Ishikawa (cell line): ENCODE measurements around the gene PCNX3.

ENCODE experiments used
- CEBPB ChIP-seq: IDR thresholded peaks from 2 replicates; pipeline ENCODE4 v1.6.1; 2012
- CREB1 ChIP-seq: IDR thresholded peaks from 2 replicates; pipeline ENCODE4 v1.6.1; 2012; ENCODE audit warnings: low read depth
- EGR1 ChIP-seq: IDR thresholded peaks from 2 replicates; pipeline ENCODE4 v1.6.1; 2012
- EP300 ChIP-seq: IDR thresholded peaks from 2 replicates; pipeline ENCODE4 v1.6.1; 2012; ENCODE audit warnings: borderline replicate concordance
- FOXM1 ChIP-seq: IDR thresholded peaks from 2 replicates; pipeline ENCODE4 v1.6.1; 2012; ENCODE audit warnings: low read depth, borderline replicate concordance
- MAX ChIP-seq: IDR thresholded peaks from 2 replicates; pipeline ENCODE4 v1.6.1; 2012
- NFIC ChIP-seq: IDR thresholded peaks from 2 replicates; pipeline ENCODE4 v1.6.1; 2012
- RAD21 ChIP-seq: IDR thresholded peaks from 2 replicates; pipeline ENCODE4 v1.6.1; 2012; ENCODE audit warnings: low read depth
- REST ChIP-seq: IDR thresholded peaks from 2 replicates; pipeline ENCODE4 v1.6.1; 2012; ENCODE audit warnings: low read depth, mild to moderate bottlenecking
- TAF1 ChIP-seq: IDR thresholded peaks from 2 replicates; pipeline ENCODE4 v1.6.1; 2012; ENCODE audit warnings: low read depth, mild to moderate bottlenecking
- TCF12 ChIP-seq: IDR thresholded peaks from 2 replicates; pipeline ENCODE4 v1.6.1; 2012; ENCODE audit warnings: low read depth
- TEAD4 ChIP-seq: IDR thresholded peaks from 2 replicates; pipeline ENCODE4 v1.6.1; 2012
- USF1 ChIP-seq: IDR thresholded peaks from 2 replicates; pipeline ENCODE4 v1.6.1; 2012
- YY1 ChIP-seq: IDR thresholded peaks from 2 replicates; pipeline ENCODE4 v1.6.1; 2012; ENCODE audit warnings: low read depth
- ZBTB7A ChIP-seq: IDR thresholded peaks from 2 replicates; pipeline ENCODE4 v1.6.1; 2012; ENCODE audit warnings: low read depth

The PCNX3 gene

GRCh38 chr11:65617990-65618751 lies 2.6 kb downstream of the PCNX3 start:
- no peak for TF ChIP-seq EGR1
- TF ChIP-seq YY1, result no peak
- no peak for TF ChIP-seq CEBPB
- no peak for TF ChIP-seq MAX
- TF ChIP-seq FOXM1, result no peak
- no peak for TF ChIP-seq TAF1
- no peak for TF ChIP-seq TEAD4
- TF ChIP-seq CREB1, result no peak
- no peak for TF ChIP-seq REST
- TF ChIP-seq NFIC, result no peak
- TF ChIP-seq EP300, result no peak
- no peak for TF ChIP-seq RAD21
- TF ChIP-seq USF1, result no peak
- no peak for TF ChIP-seq ZBTB7A
- TF ChIP-seq TCF12, result no peak

GRCh38 chr11:65618763-65619162 lies 3.2 kb downstream of the PCNX3 start:
- TF ChIP-seq YY1 (no peak), TCF12 (no peak), EP300 (no peak), EGR1 (no peak), CEBPB (no peak), RAD21 (no peak), USF1 (no peak), CREB1 (no peak), MAX (no peak), ZBTB7A (no peak), FOXM1 (no peak), REST (no peak), NFIC (no peak), TEAD4 (no peak), TAF1 (no peak)

GRCh38 chr11:65619281-65619928 lies 3.8 kb downstream of the PCNX3 start:
- no peak for TF ChIP-seq ZBTB7A
- TF ChIP-seq TCF12, result no peak
- no peak for TF ChIP-seq REST
- TF ChIP-seq USF1, result no peak
- TF ChIP-seq NFIC, result no peak
- TF ChIP-seq CREB1, result no peak
- TF ChIP-seq MAX, result no peak
- no peak for TF ChIP-seq YY1
- TF ChIP-seq EGR1, result no peak
